Hippocampal formation (tissue), 2 donors: Measurements from ENCODE around the gene OTOP3.

Experiments used
- DNase-seq, 2 donors: peaks; one replicate each; lab custom pipeline; 2025; lab: John Stamatoyannopoulos, UW

Gene OTOP3

GRCh38 chr17:74986206-74986576, 50.5 kb downstream of the OTOP3 start:
- no peak for DNase-seq

- peak; percentile 92 to 97 for DNase-seq
Measured at GRCh38 chr17:74987418-74987908, 51.8 kb downstream of the OTOP3 start, which contains the start of gene CDR2L. Gene CDR2L (plus strand): TSS chr17:74987632. CDS start chr17:74988044, 412 bp downstream.

- peak; percentile 71 to 78 for DNase-seq
Measured at GRCh38 chr17:74987909-74988711, 52.4 kb downstream of the OTOP3 start.

GRCh38 chr17:74990581-74991105, 54.9 kb downstream of the OTOP3 start:
- DNase-seq, result no peak

GRCh38 chr17:74992223-74992622, 56.5 kb downstream of the OTOP3 start:
- no peak for DNase-seq

GRCh38 chr17:74994440-74994839, 58.7 kb downstream of the OTOP3 start:
- DNase-seq, result no peak

- DNase-seq, result no peak
Measured at GRCh38 chr17:74995847-74996246, 60.1 kb downstream of the OTOP3 start.

GRCh38 chr17:74998783-74999182, 63.1 kb downstream of the OTOP3 start:
- no peak for DNase-seq

GRCh38 chr17:74999523-74999922, 63.8 kb downstream of the OTOP3 start:
- no peak for DNase-seq
